Stimulated activated CD8-positive, alpha-beta memory T cell treated with anti-CD3 and anti-CD28 coated beads, Interleukin-4, amount 100 ng/mL, for 24 hours (primary cell): Measurements from ENCODE around the gene IBTK.
"Not testable (repeated sequence)": the region's sequence is repeated elsewhere in the genome, so short reads cannot be mapped to it uniquely, and the experiment has no call there.

Experiments used
- DNase-seq: peaks from one replicate; pipeline ENCODE4 v3.0.0-alpha.2; 2020; ENCODE audit warnings: low read depth

Gene IBTK, protein sequence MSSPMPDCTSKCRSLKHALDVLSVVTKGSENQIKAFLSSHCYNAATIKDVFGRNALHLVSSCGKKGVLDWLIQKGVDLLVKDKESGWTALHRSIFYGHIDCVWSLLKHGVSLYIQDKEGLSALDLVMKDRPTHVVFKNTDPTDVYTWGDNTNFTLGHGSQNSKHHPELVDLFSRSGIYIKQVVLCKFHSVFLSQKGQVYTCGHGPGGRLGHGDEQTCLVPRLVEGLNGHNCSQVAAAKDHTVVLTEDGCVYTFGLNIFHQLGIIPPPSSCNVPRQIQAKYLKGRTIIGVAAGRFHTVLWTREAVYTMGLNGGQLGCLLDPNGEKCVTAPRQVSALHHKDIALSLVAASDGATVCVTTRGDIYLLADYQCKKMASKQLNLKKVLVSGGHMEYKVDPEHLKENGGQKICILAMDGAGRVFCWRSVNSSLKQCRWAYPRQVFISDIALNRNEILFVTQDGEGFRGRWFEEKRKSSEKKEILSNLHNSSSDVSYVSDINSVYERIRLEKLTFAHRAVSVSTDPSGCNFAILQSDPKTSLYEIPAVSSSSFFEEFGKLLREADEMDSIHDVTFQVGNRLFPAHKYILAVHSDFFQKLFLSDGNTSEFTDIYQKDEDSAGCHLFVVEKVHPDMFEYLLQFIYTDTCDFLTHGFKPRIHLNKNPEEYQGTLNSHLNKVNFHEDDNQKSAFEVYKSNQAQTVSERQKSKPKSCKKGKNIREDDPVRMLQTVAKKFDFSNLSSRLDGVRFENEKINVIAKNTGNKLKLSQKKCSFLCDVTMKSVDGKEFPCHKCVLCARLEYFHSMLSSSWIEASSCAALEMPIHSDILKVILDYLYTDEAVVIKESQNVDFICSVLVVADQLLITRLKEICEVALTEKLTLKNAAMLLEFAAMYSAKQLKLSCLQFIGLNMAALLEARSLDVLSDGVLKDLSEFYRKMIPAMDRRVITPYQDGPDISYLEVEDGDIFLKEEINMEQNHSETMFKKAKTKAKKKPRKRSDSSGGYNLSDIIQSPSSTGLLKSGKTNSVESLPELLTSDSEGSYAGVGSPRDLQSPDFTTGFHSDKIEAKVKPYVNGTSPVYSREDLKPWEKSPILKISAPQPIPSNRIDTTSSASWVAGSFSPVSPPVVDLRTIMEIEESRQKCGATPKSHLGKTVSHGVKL (N-terminal part only)

DNA sequence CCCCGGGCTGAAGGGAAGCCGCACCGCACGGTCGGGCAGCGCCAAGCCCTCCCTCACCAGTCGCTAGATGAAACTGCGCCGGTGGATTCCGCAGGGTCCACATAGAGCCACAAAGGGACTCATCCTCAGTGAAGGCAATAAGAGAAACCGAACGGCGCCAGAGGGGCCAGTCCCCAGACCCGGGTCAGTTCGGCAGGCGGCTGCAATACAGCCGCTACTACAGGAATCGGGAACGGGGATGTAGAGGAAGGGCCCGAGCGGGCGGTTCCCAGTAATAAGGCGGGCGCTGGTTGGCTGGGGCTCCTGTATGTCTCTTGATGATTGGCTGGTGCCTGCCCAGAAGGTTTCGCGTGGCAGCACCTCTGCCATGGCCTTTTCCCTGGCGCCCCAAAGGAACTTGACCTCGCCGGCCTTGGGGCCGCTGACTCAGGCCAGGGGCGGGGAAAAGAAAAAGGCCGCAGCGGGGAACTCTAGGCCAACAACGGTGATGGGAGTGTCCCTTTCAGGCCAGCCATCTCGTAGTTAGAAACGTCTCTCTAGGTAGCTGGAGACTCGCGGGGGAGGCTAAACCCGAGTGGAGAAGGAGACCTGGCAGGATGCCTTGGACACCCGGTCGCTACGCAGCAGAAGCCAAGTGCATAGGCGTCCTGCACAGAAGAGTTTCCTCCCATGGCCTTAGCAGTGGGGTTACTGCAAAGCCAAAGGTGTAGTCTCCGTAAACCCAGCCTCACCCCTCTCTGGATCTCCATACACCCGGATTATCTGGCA is at the start of gene IBTK:
Gene IBTK (minus strand): TSS at position 240 of the 768 bp plus-strand sequence. CDS start 7,258 bp downstream, outside the sequence.
- DNase-seq: peak; percentile 86

DNA sequence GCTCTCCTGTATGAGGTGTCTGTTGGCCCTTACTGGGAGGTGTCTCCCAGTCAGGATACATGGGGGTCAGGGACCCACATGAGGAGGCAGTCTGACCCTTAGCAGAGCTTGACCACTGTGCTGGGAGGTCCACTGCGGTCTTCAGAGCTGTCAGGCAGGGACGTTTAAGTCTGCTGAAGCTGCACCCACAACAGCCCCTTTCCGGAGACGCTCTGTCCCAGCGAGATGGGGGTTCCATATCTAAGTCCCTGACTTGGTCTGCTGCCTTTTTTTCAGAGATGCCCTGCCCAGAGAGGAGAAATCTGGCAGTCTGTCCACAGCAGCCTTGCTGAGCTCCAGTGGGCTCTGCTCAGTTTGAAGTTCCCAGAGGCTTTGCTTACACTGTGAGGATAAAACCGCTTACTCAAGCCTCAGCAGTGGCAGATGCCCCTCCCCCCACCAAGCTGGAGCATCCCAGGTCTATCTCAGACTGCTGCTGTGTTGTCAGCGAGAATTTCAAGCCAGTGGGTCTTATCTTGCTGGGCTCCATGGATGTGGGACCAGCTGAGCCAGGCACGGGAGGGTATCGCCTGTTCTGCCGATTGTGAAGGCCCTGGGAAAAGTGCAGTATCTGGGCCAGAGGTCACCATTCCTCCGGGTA is 36.3 kb upstream of the IBTK start:
- no peak for DNase-seq

DNA sequence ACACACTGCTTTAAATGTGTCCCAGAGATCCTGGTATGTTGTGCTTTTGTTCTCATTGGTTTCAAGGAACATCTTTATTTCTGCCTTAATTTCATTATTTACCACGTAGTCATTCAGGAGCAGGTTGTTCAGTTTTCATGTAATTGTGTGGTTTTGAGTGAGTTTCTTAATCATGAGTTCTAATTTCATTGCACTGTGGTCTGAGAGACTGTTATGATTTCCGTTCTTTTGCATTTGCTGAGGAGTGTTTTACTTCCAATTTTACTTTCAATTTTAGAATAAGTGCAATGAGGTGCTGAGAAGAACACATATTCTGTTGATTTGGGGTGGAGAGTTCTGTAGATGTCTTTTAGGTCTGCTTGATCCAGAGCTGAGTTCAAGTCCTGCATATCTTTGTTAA is 34.0 kb upstream of the IBTK start:
- DNase-seq: not testable (repeated sequence)

DNA sequence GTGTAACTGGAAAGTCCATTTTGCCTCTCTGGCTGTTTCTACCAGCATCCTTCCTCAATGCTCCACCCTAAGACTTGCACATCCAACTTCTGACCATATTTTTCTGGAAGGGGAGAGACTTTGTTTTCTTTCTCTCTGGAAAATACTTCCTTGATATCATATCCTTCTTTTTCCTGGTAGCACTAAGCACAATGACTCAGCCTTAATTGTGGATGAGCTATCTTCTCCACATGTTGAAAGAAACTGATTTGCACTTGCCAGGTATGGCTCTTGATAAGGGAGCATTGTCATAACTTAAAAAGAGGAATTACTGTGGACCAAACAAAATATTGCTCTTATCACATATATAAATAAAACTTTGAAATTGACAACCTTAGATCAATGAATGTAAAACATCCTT is 30.1 kb upstream of the IBTK start:
- DNase-seq: no peak

DNA sequence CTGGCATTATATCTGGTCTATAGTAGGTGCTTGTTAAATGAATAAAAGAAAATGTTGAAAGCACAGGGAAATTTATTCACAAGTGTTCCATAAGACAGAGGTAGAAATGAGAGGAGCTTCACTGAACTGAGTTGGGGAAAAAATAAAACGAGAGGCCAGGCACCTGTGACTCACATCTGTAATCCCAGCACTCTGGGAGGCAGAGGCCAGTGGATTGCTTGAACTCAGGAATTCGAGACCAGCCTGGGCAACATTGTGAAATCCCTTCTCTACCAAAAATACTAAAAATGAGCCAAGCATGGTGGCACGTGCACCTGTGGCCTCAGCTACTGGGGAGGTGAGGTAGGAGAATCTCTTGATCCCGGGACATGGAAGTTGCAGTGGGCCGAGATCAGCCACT is 28.1 kb upstream of the IBTK start:
- DNase-seq: no peak

DNA sequence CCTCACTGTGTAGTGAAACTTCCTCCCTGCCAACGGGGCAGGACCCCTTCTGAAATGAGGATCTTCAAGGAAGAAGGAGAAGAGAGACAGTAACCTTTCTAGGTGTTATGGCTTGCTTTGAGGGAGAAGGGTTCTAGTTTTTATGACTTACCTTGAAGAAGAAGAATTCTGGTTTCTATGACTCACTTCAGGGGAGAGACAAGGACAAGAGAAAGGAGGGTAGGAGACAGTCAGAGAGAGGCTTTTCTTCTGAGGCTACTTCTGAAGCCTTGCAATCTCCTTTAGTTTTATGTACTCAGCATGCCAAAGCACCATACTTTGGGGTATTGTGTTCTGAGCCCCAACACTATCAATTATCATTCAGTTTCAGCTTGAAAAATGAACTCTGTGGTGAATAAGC is 25.8 kb upstream of the IBTK start:
- DNase-seq: no peak

DNA sequence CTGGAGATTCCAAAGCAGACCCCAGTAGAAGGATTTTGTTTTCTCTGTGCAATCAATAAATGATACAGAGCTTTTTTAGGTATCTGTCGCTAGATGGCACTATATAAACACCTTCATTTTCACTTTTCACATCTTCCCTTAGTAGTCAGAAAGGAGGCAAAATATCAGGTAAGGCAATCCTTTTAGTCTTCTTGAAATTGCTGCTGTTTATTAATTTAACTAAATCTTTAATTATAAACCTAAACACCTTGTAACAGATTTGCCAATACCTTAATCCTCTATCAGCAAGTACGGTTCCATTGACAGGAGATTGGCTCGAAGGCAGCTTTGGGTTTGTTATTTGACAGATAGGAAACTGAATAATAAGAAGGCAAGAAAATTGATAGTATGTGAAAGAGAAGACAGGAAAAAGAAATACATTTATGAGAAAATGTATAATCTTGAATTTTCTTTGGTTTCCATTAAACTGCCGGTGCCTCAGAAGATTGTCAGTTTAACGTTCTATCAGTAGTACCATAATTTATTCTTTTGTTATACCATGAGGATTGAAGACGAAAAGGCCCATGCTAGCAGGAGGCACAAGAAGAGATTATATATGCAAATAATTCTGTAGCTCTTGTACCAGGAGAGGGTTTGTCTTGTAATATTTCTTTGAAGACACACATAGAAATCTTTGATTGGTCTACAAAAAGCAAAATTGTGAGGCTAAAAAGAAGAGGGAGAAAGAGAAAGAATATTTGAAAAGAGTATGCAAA is 23.5 kb upstream of the IBTK start:
- DNase-seq: no peak

DNA sequence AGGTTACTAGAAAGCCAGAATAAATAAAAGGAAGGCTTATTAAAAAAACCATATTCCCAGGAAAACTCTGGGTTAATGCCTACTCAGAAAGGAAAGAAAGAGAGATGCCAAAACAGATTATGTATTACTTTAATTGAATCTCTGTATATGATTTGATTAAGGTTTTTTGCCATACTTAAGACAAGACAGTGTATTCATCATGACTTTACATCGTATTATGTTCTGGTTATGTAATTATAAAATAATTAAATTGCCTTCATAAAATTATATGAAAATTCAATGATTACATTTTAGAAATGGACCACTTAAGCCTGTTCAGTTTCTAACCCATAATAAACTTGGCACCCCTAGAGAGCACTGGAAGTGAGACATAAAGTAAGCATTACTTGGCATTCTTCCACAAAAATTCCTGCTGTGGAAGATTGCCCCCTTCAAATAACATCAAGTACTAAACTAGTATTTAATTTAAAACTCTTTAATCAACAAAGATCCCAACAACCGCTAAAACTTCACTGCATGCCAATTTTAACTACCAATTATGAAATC is 20.8 kb upstream of the IBTK start:
- no peak for DNase-seq

DNA sequence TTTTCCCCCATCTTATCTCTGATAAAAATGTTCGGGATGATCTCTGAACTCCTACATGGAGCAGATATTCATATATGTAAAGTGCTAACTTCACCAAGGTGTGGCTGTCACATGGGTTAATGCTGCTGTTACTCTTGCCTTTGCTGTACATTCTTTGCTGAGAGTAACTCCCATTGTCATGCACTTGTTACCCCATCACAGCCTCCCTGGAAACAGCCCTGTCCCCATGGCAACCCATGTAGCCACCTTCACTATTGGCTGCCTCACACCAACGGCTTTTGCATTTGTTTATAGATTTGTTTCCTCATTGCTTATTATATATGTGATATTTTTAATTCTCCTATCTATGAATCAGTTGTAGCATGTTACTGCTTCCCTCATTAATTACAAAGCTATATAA is 17.3 kb upstream of the IBTK start:
- DNase-seq: no peak

DNA sequence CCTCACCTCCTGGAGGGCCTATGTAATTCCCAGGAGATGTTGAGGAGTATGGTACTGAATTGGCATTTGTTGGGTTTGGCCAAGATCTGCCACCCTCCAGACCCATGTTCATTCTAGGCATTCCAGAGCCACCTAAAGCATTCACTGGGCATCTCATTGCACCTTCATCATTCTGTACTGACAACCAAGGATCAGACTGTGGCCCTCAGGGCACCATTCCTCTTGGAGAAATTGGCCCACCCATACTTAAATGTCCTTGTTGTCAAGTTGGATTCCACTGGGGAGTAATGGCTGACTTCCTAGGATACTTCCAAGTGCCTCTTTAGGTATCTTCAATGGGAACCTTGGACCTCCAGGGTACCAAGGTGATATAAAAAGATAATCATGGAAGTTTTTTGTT is 16.8 kb upstream of the IBTK start:
- DNase-seq: no peak

DNA sequence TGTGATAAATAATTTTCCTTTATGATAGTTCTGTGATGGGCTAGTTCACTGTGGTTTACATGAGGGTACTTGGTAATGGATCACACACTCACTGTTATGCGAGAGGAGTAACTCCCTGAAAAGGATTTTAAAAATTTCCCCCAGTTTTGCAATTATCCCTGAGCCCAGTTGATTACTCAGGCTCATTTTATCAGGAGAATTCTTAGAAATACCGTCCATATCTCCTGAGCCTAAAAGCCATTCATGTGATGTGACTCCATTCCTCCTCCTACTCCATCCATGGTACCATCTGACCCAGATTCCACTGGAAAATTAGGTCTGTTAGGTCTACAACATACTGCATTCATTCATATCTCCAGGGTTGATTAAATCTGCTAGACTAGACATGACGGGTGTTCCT is 16.4 kb upstream of the IBTK start:
- DNase-seq: no peak

DNA sequence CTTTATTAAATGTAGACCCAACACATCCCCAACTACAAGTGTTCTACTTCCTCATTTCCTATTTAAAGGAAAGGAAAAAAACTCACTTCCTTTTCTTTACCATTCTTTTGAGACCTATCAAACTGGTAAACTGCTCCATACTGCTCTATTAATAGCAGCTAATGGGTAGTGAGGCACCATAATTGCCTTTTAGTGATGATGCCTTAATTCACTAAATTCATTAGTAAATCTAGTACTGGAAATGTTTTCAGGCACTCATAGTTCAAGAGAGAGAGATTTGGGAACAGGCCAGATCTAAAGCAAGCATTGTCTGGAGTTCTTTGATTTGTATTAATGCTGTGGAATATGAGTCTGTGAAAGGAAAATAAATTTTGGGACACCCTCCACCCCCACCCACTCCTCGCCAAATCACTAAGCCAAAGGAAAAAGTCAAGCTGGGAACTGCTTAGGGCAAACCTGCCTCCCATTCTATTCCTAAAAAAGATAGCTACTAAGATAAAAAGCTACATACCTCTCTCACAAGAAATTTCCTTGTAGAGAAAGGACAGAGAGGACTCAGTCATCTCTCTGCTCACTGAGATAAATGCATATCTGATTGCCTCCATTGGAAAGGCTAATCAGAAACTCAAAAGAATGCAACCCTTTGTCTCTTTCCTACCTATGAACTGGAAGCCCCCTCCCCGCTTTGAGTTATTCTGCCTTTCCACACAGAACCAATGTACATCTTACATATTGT is 13.6 kb upstream of the IBTK start:
- DNase-seq: no peak

DNA sequence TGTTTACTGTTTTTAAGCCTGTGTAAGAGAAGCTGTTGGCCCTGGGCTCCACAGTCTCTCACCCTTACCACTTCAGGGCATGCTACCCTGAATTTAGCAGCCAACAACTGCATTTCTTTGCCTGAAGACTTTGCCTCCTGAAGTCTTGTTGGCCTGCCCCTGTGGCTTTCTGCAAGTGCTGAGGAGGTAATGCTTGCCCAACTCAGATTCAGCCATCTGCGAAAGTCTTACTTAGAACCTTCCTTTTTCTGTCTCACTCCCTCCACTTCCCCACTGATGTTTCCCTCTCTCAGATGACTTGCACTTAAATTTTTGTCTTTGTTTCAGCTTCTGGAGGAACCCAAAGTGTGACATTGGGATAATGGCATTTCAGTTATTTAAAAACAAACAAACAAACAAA is 11.8 kb upstream of the IBTK start:
- no peak for DNase-seq

DNA sequence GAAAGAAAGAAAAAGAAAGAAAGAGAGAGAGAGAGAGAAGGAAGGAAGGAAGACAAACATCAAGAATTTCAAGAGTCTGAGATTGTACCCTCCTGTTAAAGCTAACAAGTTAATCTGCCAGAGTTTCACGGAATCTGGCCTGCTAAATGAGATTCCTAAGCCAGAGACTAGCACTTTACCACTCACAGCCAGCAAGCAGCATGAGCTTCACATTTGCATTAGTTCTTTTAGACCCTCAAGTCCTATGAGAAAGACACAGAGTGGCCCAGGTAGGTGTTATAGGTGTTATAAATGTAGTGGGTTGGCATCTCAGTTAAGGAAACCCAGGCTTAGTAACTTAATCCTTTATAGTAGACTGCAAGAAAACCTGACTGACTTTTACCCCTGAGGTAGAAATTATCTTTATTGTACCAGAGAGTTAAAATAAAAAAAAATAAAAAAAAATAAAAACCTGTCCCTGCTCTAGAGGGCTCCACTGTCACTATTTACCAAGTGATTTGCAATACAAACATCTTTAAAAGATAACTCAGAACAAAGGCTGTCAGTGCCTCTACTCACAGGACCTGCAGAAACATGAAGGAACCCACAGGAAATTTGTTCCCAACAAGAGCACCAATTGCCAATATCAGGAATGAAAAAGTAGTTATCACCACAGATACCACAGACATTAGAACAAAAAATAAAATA is 9.7 kb upstream of the IBTK start:
- DNase-seq: no peak

DNA sequence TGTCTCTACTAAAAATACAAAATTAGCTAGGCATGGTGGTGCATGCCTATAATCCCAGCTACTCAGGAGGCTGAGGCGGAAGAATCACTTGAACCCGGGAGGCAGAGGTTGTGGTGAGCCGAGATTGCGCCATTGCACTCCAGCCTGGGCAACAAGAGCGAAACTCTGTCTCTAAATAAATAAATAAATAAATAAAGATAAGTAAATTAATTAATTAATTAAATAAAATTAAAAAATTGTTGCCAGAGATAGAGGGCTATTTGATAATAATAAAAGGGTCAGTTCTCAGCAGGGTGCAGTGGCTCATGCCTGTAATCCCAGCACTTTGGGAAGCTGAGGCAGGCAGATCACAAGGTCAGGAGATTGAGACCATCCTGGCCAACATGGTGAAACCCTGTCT is 7.2 kb upstream of the IBTK start:
- DNase-seq: not testable (repeated sequence)

DNA sequence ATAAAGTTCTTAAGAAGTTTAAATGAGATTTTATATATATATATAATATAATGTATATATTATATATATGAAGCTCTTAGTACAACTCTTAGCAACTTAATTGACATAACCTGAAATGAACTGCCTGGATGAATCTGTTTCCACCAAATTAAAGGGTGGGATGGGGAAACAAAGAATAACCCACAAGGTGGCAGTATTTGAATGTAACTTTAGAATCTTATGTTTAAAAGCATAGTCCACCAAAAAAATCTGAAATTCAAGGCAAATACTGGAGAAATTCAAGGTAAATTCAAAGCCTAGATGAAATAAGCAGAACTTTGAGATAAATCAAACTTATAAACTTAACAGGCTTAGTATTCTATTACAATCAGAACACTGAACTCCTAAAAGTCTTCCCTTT is 4.4 kb upstream of the IBTK start:
- DNase-seq: no peak

DNA sequence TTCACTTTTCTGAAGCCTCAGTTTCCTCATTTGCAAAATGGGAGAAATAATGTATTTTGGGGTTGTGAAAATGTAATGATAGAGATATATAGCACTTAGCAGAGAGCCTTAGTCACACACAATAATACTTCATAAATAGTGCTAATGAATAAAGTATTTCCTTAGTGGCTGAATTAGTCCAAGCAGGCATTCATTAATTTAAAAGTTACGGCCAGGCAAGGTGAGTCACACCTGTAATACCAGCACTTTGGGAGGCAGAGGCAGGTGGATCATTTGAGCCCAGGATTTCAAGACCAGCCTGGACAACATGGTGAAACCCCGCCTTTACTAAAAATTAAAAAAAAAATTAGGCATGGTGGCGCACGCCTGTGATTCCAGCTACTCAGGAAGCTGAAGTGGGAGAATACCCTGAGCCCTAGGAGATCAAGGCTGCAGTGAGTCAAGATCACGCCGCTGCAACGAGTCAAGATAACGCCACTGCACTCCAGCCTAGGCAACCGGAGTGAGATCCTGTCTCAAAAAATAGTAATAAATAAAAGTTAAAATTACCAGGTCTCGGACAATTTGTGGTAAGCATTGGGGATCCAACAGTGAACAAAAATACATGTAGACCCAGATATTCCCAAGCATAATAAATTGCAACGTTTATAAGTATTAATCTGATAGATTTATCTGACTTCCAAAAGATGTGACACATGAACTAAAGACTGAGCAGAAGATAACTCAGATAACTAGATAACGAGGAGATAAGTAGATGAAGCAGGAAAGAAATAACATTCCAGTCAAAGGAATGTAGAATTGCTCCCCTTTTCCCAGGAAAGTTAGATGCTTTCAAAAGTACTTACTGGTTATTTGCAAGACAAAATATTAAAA is 2.1 kb upstream of the IBTK start:
- no peak for DNase-seq

DNA sequence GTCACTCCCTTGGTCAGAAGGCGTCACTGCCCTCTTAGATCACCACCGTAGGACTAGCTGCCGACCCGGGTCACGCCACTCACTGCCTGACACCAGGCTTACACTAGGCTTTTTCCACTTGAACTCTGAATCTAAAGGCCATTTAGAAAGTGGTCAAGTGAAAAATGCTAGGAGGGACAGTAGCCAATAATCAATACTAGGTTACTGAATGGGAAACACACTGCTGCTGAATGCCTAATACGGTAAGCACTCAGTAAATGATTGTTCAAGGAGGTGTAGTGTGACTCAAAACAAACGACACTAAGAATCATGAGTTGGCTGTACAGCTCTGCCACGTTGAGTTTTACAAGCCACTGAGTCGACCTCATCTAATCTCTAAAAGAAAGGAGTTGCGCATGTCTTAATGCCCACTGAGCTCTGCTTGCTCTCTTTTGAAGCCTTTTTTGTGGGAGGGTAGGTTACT is 760 bp upstream of the IBTK start:
- no peak for DNase-seq
